Measurements from ENCODE around the gene SLC13A2. TPM values are rescaled to one million over a fixed set of nuclear protein-coding genes. Genes with fewer than 3 reads are reported as not detected.

The SLC13A2 gene
- total RNA-seq, 1 donor from 2014 or later = not detected

GRCh38 chr17:28523186-28523585 lies 49.7 kb downstream of the SLC13A2 start:
- no peak for DNase-seq (ENCODE audit: low spot score)
- Histone ChIP-seq H3K79me2 (ENCODE audit: low read depth) (no peaks in the 10 kb centered on the region), H3K4me3 (no peak overlapping the region), H3K9ac (no peak overlapping the region), H3F3A (ENCODE audit: low read depth) (no peaks in the 10 kb centered on the region), H3K4me2 (no peak overlapping the region), H3K27me3 (no peaks in the 10 kb centered on the region), H3K4me1 (peaks cover 14% of the 10 kb centered on the region), H3K9me3 (ENCODE audit: low read depth) (no peaks in the 10 kb centered on the region), H3K36me3 (no peaks in the 10 kb centered on the region), H2AFZ (replicated peaks) (no peak overlapping the region), H3K27ac (no peak overlapping the region), H4K20me1 (ENCODE audit: low read depth) (no peaks in the 10 kb centered on the region)
- H3K27me3 Mint-ChIP-seq (ENCODE audit: insufficient read depth, low read depth) = peaks cover 6% of the 10 kb centered on the region
- no peak overlapping the region for H3K4me3 Mint-ChIP-seq
- H3K36me3 Mint-ChIP-seq = no peaks in the 10 kb centered on the region
- H3K4me1 Mint-ChIP-seq = peaks cover 28% of the 10 kb centered on the region
- no peak for TF ChIP-seq CTCF (IDR thresholded peaks at IDR 0.05)
- TF ChIP-seq EZH2phosphoT487 (IDR thresholded peaks at IDR 0.05) = no peak
- no peak for TF ChIP-seq EZH2 (IDR thresholded peaks at IDR 0.05)
- H3K9me3 Mint-ChIP-seq = no peaks in the 10 kb centered on the region
- H3K27ac Mint-ChIP-seq = no peak overlapping the region

- no peaks in the 10 kb centered on the region for H3K9me3 ChIP-seq (ENCODE audit: low read depth)
- H3K9me3 Mint-ChIP-seq = no peaks in the 10 kb centered on the region
- H3K36me3 Mint-ChIP-seq = no peaks in the 10 kb centered on the region
- no peaks in the 10 kb centered on the region for H4K20me1 ChIP-seq (ENCODE audit: low read depth)
- no peaks in the 10 kb centered on the region for H3K36me3 ChIP-seq
- peaks cover 34% of the 10 kb centered on the region for H3K4me1 Mint-ChIP-seq
- H2AFZ ChIP-seq (replicated peaks) = no peak overlapping the region
- no peak for DNase-seq (ENCODE audit: low spot score)
- H3K4me3 ChIP-seq = no peak overlapping the region
- peaks cover 14% of the 10 kb centered on the region for H3K4me1 ChIP-seq
- no peak overlapping the region for H3K4me2 ChIP-seq
- no peaks in the 10 kb centered on the region for H3K27me3 ChIP-seq
- H3K27ac ChIP-seq = no peak overlapping the region
- TF ChIP-seq CTCF (IDR thresholded peaks at IDR 0.05) (no peak), EZH2phosphoT487 (IDR thresholded peaks at IDR 0.05) (no peak), EZH2 (IDR thresholded peaks at IDR 0.05) (no peak)
- peak overlapping the region; percentile 69 for H3K27ac Mint-ChIP-seq
- peaks cover 12% of the 10 kb centered on the region for H3K27me3 Mint-ChIP-seq (ENCODE audit: insufficient read depth, low read depth)
- H3F3A ChIP-seq (ENCODE audit: low read depth) = no peaks in the 10 kb centered on the region
- no peaks in the 10 kb centered on the region for H3K79me2 ChIP-seq (ENCODE audit: low read depth)
- H3K9ac ChIP-seq = no peak overlapping the region
- H3K4me3 Mint-ChIP-seq = no peak overlapping the region
Observed at GRCh38 chr17:28523876-28524275, 50.4 kb downstream of the SLC13A2 start.

GRCh38 chr17:28524476-28525424 lies 51.3 kb downstream of the SLC13A2 start:
- H4K20me1 ChIP-seq (ENCODE audit: low read depth) = no peaks in the 10 kb centered on the region
- H3K27me3 ChIP-seq = no peaks in the 10 kb centered on the region
- Mint-ChIP-seq H3K4me3 (no peak overlapping the region), H3K4me1 (peaks cover 40% of the 10 kb centered on the region), H3K9me3 (no peaks in the 10 kb centered on the region), H3K27ac (no peak overlapping the region), H3K36me3 (no peaks in the 10 kb centered on the region), H3K27me3 (ENCODE audit: insufficient read depth, low read depth) (peaks cover 12% of the 10 kb centered on the region)
- DNase-seq (ENCODE audit: low spot score) = no peak
- H3F3A ChIP-seq (ENCODE audit: low read depth) = no peaks in the 10 kb centered on the region
- H3K4me2 ChIP-seq = no peak overlapping the region
- no peak overlapping the region for H3K27ac ChIP-seq
- TF ChIP-seq EZH2 (IDR thresholded peaks at IDR 0.05) (no peak), EZH2phosphoT487 (IDR thresholded peaks at IDR 0.05) (no peak), CTCF (IDR thresholded peaks at IDR 0.05) (no peak)
- H2AFZ ChIP-seq (replicated peaks) = no peak overlapping the region
- no peaks in the 10 kb centered on the region for H3K36me3 ChIP-seq
- H3K4me3 ChIP-seq = no peak overlapping the region
- H3K9ac ChIP-seq = no peak overlapping the region
- peaks cover 14% of the 10 kb centered on the region for H3K4me1 ChIP-seq
- no peaks in the 10 kb centered on the region for H3K79me2 ChIP-seq (ENCODE audit: low read depth)
- no peaks in the 10 kb centered on the region for H3K9me3 ChIP-seq (ENCODE audit: low read depth)

Measured in neural progenitor cell (in vitro differentiated cells).